Measurements from ENCODE around the gene MTTP.

DNA sequence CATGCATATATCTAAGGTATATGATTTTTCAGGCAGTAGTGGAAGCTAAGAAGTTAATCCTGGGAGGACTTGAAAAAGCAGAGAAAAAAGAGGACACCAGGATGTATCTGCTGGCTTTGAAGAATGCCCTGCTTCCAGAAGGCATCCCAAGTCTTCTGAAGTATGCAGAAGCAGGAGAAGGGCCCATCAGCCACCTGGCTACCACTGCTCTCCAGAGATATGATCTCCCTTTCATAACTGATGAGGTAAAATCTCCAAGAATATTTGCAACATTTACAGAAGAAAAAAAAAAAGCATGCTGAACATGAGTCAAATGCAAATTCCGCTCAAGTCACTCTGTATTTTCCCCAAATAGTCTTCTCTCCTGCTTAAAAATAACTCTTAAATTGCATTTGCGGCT is 32.1 kb downstream of the MTTP start:
- TF ChIP-seq, protein P1, sequence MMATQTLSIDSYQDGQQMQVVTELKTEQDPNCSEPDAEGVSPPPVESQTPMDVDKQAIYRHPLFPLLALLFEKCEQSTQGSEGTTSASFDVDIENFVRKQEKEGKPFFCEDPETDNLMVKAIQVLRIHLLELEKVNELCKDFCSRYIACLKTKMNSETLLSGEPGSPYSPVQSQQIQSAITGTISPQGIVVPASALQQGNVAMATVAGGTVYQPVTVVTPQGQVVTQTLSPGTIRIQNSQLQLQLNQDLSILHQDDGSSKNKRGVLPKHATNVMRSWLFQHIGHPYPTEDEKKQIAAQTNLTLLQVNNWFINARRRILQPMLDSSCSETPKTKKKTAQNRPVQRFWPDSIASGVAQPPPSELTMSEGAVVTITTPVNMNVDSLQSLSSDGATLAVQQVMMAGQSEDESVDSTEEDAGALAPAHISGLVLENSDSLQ (IDR thresholded peaks at IDR 0.05): no peak
- no peak for TF ChIP-seq FOXM1 (IDR thresholded peaks at IDR 0.05; ENCODE audit: borderline replicate concordance)
- TF ChIP-seq LEF1 (IDR thresholded peaks at IDR 0.05; ENCODE audit: borderline replicate concordance): no peak
- TF ChIP-seq SP1 (IDR thresholded peaks at IDR 0.05): no peak
